ENCODE data around the gene ATP5F1D.

ATP5F1D gene

GRCh38 chr19:1270854-1271527 is 29.4 kb downstream of the ATP5F1D start:
- DNase-seq (ENCODE audit: low spot score): no peak

- no peak for DNase-seq (ENCODE audit: low spot score)
Measured at GRCh38 chr19:1271528-1272422, 30.2 kb downstream of the ATP5F1D start.

GRCh38 chr19:1272423-1273262 is 31.1 kb downstream of the ATP5F1D start:
- no peak for DNase-seq (ENCODE audit: low spot score)

- DNase-seq (ENCODE audit: low spot score): no peak
Measured at GRCh38 chr19:1273263-1274041, 31.9 kb downstream of the ATP5F1D start.

- no peak for DNase-seq (ENCODE audit: low spot score)
Measured at GRCh38 chr19:1274081-1274851, 32.7 kb downstream of the ATP5F1D start.

- no peak for DNase-seq (ENCODE audit: low spot score)
Measured at GRCh38 chr19:1274852-1275259, 33.3 kb downstream of the ATP5F1D start.

- peak; percentile 95 for DNase-seq (ENCODE audit: low spot score)
Measured at GRCh38 chr19:1275260-1275975, 33.9 kb downstream of the ATP5F1D start, which contains the start of gene FAM174C. TSS of gene FAM174C (plus strand) at chr19:1275530. CDS start at chr19:1275550, 20 bp downstream.

GRCh38 chr19:1275976-1276627 is 34.6 kb downstream of the ATP5F1D start:
- no peak for DNase-seq (ENCODE audit: low spot score)

GRCh38 chr19:1276628-1277022 is 35.1 kb downstream of the ATP5F1D start:
- no peak for DNase-seq (ENCODE audit: low spot score)

- DNase-seq (ENCODE audit: low spot score): no peak
Measured at GRCh38 chr19:1277061-1277460, 35.5 kb downstream of the ATP5F1D start.

GRCh38 chr19:1278074-1278473 is 36.5 kb downstream of the ATP5F1D start:
- no peak for DNase-seq (ENCODE audit: low spot score)

GRCh38 chr19:1278713-1279660 is 37.4 kb downstream of the ATP5F1D start:
- no peak for DNase-seq (ENCODE audit: low spot score)

- peak; percentile 84 for DNase-seq (ENCODE audit: low spot score)
Measured at GRCh38 chr19:1279782-1280341, 38.3 kb downstream of the ATP5F1D start.

- DNase-seq (ENCODE audit: low spot score): no peak
Measured at GRCh38 chr19:1280636-1281568, 39.4 kb downstream of the ATP5F1D start.

GRCh38 chr19:1281569-1282287 is 40.2 kb downstream of the ATP5F1D start:
- no peak for DNase-seq (ENCODE audit: low spot score)

GRCh38 chr19:1282588-1283206 is 41.1 kb downstream of the ATP5F1D start:
- no peak for DNase-seq (ENCODE audit: low spot score)
